ENCODE results near the gene TOMM70.

GRCh38 chr3:100426067-100426682, 25.3 kb upstream of the TOMM70 start:
- TF ChIP-seq EZH2phosphoT487 (conservative IDR thresholded peaks at IDR 0.05; ENCODE audit: low read length) (no peak), CTCF (IDR thresholded peaks at IDR 0.05; ENCODE audit: insufficient read depth, low read length, poor library complexity, severe bottlenecking) (no peak)

Measured in SU-DHL-6 (cell line).